Stomach smooth muscle (tissue), 2 donors: ENCODE results near the gene DNAJC30.
"Not testable (repeated sequence)": the region's sequence is repeated elsewhere in the genome, so short reads cannot be mapped to it uniquely, and the experiment has no call there.

ENCODE experiments used
- H3K27ac ChIP-seq: one replicate; pipeline ENCODE4 v1.7.0; 2013; ENCODE audit warnings: mild to moderate bottlenecking, low read length, inconsistent platforms
- H3K27me3 ChIP-seq, 2 donors: one replicate each; pipeline ENCODE4 v1.7.0; 2013; ENCODE audit warnings: low read length in 2 of 2; ENCODE audit not compliant: insufficient read depth in 2 of 2, control insufficient read depth in 1 of 2
- H3K36me3 ChIP-seq, 2 donors: one replicate each; pipeline ENCODE4 v1.7.0; 2013; ENCODE audit warnings: low read length in 2 of 2; ENCODE audit not compliant: control insufficient read depth in 2 of 2, insufficient read depth in 2 of 2
- H3K4me1 ChIP-seq: one replicate; pipeline ENCODE4 v1.7.0; 2013; ENCODE audit warnings: low read length; ENCODE audit not compliant: control insufficient read depth, insufficient read depth
- H3K4me3 ChIP-seq, 2 donors: one replicate each; pipeline ENCODE4 v1.7.0; 2013; ENCODE audit warnings: low read length in 2 of 2
- H3K9ac ChIP-seq, 2 donors: one replicate each; pipeline ENCODE4 v1.7.0; 2013; ENCODE audit warnings: low read length in 2 of 2, mild to moderate bottlenecking in 1 of 2
- H3K9me3 ChIP-seq, 2 donors: one replicate each; pipeline ENCODE4 v1.7.0; 2013; ENCODE audit warnings: low read length in 2 of 2; ENCODE audit not compliant: control insufficient read depth in 2 of 2
- donor health status: healthy.
- donor health status: Pancreatic carcinoma.

Gene DNAJC30

DNA sequence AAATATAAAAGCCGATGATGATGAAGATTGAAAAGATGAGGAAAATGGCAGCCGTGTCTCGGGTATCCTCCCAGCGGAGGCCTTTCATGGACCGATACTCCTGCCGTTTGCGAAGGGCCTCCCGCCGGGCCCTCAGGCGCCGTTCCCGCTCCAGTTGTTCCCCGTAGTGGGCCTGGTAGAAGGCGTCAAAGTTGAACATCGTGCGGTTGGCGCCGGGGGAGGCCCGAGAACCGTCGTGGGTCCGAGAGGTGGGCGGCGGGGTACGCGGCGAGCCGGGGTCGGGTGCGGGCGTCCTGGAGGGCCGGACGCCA is 553 bp downstream of the DNAJC30 start:
- peaks cover 33% of the 10 kb centered on the region for H3K4me1 ChIP-seq
- H3K4me3 ChIP-seq, result peak overlapping the region; percentile 90 to 97
- H3K9me3 ChIP-seq, result no peaks in the 10 kb centered on the region
- no peaks in the 10 kb centered on the region for H3K27me3 ChIP-seq
- H3K27ac ChIP-seq, result peak overlapping the region; percentile 83
- H3K9ac ChIP-seq, result peak overlapping the region; percentile 91
- H3K36me3 ChIP-seq, result peaks cover 11 to 14% of the 10 kb centered on the region in 2 donors

DNA sequence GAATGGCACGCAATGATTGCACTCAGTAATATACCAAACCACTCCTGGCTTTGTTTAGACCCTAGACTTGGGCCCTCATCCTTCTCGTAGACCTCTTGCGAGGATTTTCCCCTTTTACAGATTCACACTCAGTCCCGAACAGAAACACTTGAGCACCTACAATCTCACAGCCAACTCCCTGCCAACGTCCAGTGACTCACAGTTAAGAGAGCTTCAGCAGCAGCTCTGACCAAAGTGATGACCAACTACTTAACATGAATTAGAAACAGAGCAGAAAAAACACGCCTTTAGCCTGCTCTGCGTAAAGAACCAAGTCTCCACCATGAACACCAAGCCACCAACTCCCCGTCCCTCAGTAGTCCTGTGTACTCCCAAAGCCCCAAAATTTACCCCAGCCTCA is 2.2 kb downstream of the DNAJC30 start:
- no peak overlapping the region for H3K27ac ChIP-seq
- H3K4me3 ChIP-seq, result peak overlapping the region in 1 of 2 donors; percentile 97

DNA sequence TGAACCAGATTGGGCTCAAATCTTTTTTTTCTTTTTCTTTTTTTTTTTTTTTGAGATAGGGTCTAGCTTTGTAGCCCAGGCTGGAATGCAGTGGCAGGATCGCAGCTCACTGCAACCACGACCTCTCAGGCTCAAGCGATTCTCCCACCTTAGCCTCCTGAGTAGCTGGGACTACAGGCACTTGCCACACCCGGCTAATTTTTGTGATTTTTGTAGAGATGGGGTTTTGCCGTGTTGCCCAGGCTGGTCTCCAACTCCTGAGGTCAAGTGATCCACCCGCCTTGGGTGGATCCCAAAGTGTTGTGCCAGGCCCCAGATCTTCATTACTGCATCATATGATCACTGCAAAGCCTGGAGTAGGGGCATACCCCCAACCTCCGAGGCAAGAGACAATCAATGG is 2.8 kb downstream of the DNAJC30 start:
- no peaks in the 10 kb centered on the region for H3K27me3 ChIP-seq
- no peak overlapping the region for H3K27ac ChIP-seq
- H3K4me1 ChIP-seq, result peaks cover 33% of the 10 kb centered on the region
- peaks cover 5 to 8% of the 10 kb centered on the region in 2 donors for H3K36me3 ChIP-seq
- no peaks in the 10 kb centered on the region for H3K9me3 ChIP-seq
- no peak overlapping the region for H3K9ac ChIP-seq
- H3K4me3 ChIP-seq, result no peak overlapping the region

More for the DNA sequence above, 2.2 kb downstream of the DNAJC30 start:
- Histone ChIP-seq H3K9me3 (no peaks in the 10 kb centered on the region), H3K4me1 (peaks cover 33% of the 10 kb centered on the region), H3K9ac (peak overlapping the region in 1 of 2 donors; percentile 91), H3K27me3 (no peaks in the 10 kb centered on the region), H3K36me3 (peaks cover 5 to 8% of the 10 kb centered on the region in 2 donors)

- no peaks in the 10 kb centered on the region for H3K9me3 ChIP-seq
- peaks cover 33% of the 10 kb centered on the region for H3K4me1 ChIP-seq
- H3K4me3 ChIP-seq, result no peak overlapping the region
- peaks cover 5 to 8% of the 10 kb centered on the region in 2 donors for H3K36me3 ChIP-seq
- H3K27ac ChIP-seq, result no peak overlapping the region
- H3K9ac ChIP-seq, result no peak overlapping the region
- no peaks in the 10 kb centered on the region for H3K27me3 ChIP-seq
These were observed 3.5 kb downstream of the DNAJC30 start for GRCh38 chr7:73679709-73680108.

GRCh38 chr7:73678862-73679261 is 4.4 kb downstream of the DNAJC30 start:
- Histone ChIP-seq H3K9ac (no peak overlapping the region), H3K9me3 (no peaks in the 10 kb centered on the region), H3K27ac (no peak overlapping the region), H3K4me1 (peaks cover 28% of the 10 kb centered on the region), H3K27me3 (no peaks in the 10 kb centered on the region), H3K36me3 (peaks cover 5 to 8% of the 10 kb centered on the region in 2 donors), H3K4me3 (no peak overlapping the region)

DNA sequence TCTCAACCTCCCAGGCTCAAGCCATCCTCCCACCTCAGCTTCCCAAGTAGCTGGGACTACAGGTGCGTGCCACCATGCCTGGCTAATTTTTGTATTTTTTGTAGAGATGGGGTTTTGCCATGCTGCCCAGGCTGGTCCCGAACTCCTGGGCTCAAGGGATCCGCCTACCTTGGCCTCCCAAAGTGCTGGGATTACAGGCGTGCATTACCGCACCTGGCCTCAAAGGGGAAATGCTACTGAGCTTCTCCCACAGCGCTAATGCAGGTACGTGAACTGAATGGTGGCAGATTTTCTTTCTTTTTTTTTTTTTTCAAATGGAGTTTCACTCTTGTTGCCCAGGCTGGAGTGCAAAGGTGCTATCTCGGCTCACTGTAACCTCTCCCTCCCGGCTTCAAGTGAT is 7.2 kb downstream of the DNAJC30 start:
- not testable (repeated sequence) for H3K36me3 ChIP-seq

GRCh38 chr7:73674468-73675124 is 8.7 kb downstream of the DNAJC30 start:
- H3K4me1 ChIP-seq, result peaks cover 2% of the 10 kb centered on the region
- H3K27ac ChIP-seq, result no peak overlapping the region
- no peak overlapping the region for H3K4me3 ChIP-seq
- H3K36me3 ChIP-seq, result peaks cover 5 to 8% of the 10 kb centered on the region in 2 donors
- no peaks in the 10 kb centered on the region for H3K27me3 ChIP-seq
- no peaks in the 10 kb centered on the region for H3K9me3 ChIP-seq
- no peak overlapping the region for H3K9ac ChIP-seq

More for the DNA sequence above, 7.2 kb downstream of the DNAJC30 start:
- not testable (repeated sequence) for H3K4me3 ChIP-seq, H3K9me3 ChIP-seq, H3K4me1 ChIP-seq, H3K9ac ChIP-seq, H3K27me3 ChIP-seq, H3K27ac ChIP-seq

GRCh38 chr7:73671857-73672445 is 11.3 kb downstream of the DNAJC30 start:
- Histone ChIP-seq H3K36me3 (no peaks in the 10 kb centered on the region), H3K9me3 (no peaks in the 10 kb centered on the region), H3K27ac (no peak overlapping the region), H3K4me3 (no peak overlapping the region), H3K9ac (no peak overlapping the region), H3K4me1 (peaks cover 11% of the 10 kb centered on the region), H3K27me3 (no peaks in the 10 kb centered on the region)

- Histone ChIP-seq H3K9ac (no peak overlapping the region), H3K36me3 (no peaks in the 10 kb centered on the region), H3K4me1 (peaks cover 11% of the 10 kb centered on the region), H3K9me3 (no peaks in the 10 kb centered on the region), H3K27ac (no peak overlapping the region), H3K27me3 (no peaks in the 10 kb centered on the region), H3K4me3 (no peak overlapping the region)
These were observed 12.0 kb downstream of the DNAJC30 start for GRCh38 chr7:73671322-73671661.

DNA sequence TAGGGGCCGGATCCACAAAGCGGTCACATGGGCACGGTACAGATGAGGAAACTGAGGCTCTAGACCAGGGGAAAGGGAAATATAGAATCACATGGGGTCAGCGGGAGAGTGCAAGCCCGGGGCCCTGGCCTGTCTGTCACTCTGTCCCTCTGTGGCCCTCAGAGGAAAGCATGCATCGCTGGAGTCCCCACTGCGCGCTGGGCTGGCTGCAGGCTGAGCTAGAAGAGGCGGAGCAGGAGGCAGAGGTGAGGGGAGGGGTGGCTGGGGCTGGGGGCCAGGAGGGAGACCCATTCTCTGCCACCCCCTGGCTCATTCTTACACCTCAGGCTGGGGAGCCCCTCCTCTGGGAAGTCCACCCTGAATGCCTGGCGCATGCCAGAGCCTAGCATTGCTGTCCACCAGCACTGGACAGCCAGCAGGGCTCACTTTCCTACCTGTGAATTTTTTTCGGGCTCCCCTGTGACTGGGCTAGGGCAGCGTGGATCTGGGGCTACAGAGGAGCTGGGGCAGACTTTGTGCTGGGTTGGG is 13.3 kb downstream of the DNAJC30 start:
- Histone ChIP-seq H3K27me3 (peaks cover 4 to 5% of the 10 kb centered on the region in 2 donors), H3K27ac (no peak overlapping the region), H3K4me3 (no peak overlapping the region), H3K36me3 (no peaks in the 10 kb centered on the region), H3K9me3 (no peaks in the 10 kb centered on the region), H3K4me1 (peaks cover 11% of the 10 kb centered on the region), H3K9ac (no peak overlapping the region)

GRCh38 chr7:73669288-73669701 is 14.0 kb downstream of the DNAJC30 start:
- Histone ChIP-seq H3K4me1 (peaks cover 11% of the 10 kb centered on the region), H3K9ac (peak overlapping the region; percentile 5 to 51), H3K36me3 (no peaks in the 10 kb centered on the region), H3K27ac (no peak overlapping the region), H3K27me3 (peaks cover 4 to 5% of the 10 kb centered on the region in 2 donors), H3K9me3 (no peaks in the 10 kb centered on the region), H3K4me3 (no peak overlapping the region)
